RPMI8226 (cell line): ENCODE data around the gene LRRK1.

Source experiments
- DNase-seq: peaks from one replicate; pipeline ENCODE4 v3.0.0-alpha.2; 2015

Gene LRRK1

DNA sequence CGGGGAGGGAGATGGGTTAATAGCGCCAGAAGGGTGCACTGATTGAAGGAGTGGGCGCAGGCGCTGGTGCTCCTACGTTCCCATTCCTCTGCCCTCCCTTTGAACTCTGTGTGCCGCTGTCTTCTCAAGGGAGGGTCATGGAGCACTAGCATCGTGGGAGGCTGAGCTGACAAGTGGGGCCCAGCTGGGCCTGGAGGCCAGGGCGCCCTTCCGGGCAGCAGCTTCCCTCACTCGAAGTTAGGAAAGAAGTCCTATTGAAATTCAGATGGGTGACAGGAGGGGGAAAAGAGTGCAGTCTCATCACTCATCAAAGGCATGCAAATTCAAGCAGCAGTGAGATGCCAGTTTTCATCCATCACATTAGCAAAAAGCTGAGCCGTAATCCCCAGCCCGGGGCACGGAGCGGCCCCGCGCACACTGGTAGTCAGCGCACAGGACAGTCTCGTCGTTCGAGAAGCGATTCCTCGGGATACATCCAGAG is 128.2 kb downstream of the LRRK1 start:
- DNase-seq: no peak

GRCh38 chr15:101048176-101048575 is 129.0 kb downstream of the LRRK1 start:
- no peak for DNase-seq

DNA sequence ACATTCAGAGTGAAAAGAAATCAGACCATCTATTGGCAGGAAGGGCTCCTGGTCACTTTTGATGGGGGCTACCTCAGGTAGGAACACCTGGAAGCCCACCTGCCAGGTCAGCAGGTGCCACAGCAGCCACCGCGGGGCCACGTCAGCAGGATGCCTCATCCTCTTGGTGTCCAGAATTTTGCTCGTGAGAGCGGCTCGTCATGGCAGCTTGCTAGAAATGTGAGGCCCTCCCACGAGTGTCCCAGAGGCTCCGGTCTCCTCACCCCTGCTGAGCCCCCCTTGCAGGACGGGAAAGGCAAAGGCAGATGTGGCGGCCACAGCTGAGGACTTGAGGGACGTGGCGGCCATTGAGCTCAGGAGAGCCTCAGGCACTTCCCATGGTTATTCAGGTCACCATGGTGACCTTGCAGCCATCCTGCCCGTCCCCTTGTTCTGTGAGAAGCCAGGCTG is 129.4 kb downstream of the LRRK1 start:
- no peak for DNase-seq

GRCh38 chr15:101049282-101049681 is 130.1 kb downstream of the LRRK1 start:
- DNase-seq: no peak

GRCh38 chr15:101049856-101050622 is 130.9 kb downstream of the LRRK1 start:
- no peak for DNase-seq

- DNase-seq: no peak
Measured at GRCh38 chr15:101050623-101051290, 131.6 kb downstream of the LRRK1 start.

GRCh38 chr15:101051291-101052030 is 132.3 kb downstream of the LRRK1 start:
- no peak for DNase-seq

- no peak for DNase-seq
Measured at GRCh38 chr15:101052031-101052620, 133.0 kb downstream of the LRRK1 start.

- DNase-seq: no peak
Measured at GRCh38 chr15:101052681-101053121, 133.5 kb downstream of the LRRK1 start.

DNA sequence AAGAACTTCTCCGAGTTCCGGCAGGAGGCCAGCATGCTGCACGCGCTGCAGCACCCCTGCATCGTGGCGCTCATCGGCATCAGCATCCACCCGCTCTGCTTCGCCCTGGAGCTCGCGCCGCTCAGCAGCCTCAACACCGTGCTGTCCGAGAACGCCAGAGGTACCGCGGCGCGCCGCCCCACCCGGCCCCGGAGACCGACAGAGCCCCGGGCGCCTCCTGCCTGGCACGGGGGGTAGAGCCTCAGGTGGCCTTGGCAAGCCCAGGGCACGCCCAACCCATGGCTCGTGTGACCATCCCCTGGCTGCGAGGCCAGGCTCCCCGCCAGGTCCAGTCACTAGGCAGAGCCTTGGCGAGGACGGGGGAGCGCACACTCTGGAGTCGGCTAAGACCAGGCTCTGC is 134.1 kb downstream of the LRRK1 start:
- DNase-seq: no peak

DNA sequence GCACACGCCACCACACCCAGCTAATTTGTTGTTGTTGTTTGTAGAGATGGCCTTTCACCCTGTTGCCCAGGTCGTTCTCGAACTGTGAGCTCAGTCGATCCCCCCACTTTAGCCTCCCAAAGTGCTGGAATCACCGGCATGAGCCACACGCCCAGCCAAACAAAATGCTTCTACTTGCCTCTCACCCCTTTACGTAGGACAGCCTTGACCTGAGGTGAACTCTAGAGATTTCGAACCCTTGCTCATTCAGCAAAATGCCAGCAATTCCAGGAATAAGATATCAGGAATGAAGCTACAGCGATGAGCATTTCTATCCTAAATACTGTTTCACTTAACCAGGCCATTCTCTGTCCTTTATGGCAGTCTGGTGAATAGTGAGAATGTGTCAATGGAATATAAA is 135.0 kb downstream of the LRRK1 start:
- no peak for DNase-seq

GRCh38 chr15:101054991-101055390 is 135.8 kb downstream of the LRRK1 start:
- no peak for DNase-seq

GRCh38 chr15:101055411-101055810 is 136.3 kb downstream of the LRRK1 start:
- no peak for DNase-seq

GRCh38 chr15:101056366-101057334 is 137.5 kb downstream of the LRRK1 start:
- DNase-seq: no peak

DNA sequence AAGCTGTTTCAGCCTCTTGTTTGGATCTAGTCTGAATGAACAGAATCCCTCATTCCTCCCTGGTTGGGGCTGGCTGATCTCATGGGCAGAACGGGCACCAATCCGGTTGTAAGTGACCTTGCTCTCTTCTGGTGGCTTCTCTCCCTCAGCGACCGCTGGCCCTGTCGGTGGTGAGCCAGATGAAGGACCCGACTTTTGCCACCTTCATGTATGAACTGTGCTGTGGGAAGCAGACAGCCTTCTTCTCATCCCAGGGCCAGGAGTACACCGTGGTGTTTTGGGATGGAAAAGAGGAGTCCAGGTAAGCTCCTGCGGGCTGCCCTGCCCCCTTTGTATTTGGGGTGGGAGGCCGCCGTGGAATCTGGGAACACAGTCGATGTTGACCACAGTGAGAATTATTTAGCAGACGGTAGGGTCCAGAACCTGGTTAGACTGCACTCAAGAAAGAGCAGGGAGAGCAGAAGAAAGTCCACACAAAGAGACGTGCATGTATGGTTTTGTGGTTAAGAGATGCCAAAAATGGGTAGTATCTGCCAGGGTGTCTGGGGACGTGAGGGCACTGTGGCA is 138.8 kb downstream of the LRRK1 start:
- no peak for DNase-seq

DNA sequence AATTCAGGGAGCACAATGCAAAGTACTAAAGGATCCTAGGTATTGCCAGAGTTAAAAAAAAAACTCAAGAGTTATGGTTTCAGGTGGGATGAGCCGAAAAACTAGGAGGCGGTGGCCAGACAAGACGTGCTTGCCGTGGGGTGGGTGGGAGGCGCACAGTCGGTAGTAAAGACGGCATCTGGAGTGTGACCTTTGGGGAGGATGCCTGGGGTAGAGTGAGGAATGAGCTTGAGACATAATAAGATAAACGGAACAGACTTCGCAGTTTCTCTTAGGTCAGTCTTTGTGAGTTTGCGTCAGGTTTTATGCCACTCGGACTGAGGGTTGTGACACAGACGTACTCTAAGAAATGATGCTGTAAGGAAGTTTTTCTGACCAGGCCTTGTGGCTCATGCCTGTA is 139.6 kb downstream of the LRRK1 start:
- DNase-seq: no peak

GRCh38 chr15:101059381-101060341 is 140.5 kb downstream of the LRRK1 start:
- no peak for DNase-seq

DNA sequence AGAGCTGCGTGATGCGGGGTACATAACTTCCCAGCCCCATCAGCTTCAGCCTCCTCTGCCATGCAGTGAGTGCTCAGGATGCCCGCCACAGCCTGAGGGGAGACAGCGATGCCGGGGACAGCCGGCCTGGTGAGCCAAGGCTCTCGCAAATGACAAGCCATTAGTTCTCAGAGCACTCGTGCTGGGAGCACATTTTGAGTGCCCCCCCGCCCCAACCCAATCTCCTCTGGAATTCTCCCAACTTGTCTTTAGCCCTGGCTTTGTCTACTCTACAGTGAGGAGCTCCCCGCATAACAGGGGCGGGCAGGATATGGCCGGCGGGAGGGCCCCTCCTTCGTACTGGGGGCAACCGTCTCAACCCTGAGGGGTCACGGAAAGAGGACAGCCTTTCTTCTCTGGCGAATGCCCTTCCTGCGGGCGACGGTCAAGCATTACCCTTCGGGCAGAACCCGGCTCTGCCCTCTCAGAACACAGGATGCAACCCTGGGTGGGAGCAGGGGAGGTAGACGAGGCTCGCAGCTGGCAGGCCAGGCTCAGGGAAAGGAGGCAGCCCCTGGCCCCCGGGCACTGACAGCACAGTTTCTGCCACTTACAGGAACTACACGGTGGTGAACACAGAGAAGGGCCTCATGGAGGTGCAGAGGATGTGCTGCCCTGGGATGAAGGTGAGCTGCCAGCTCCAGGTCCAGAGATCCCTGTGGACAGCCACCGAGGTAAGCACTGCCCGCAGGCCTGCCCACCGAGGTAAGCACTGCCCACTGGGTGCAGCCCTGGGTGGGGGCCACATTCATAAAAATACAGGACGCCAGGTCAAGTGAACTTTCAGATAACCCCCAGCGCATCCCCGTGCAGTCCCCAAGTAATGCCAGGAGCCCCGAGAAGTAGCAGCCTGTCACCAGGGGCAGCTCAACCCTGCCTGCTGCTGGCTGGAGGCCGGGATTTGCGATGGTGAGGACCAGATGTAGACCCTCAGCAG is 141.7 kb downstream of the LRRK1 start:
- no peak for DNase-seq

DNA sequence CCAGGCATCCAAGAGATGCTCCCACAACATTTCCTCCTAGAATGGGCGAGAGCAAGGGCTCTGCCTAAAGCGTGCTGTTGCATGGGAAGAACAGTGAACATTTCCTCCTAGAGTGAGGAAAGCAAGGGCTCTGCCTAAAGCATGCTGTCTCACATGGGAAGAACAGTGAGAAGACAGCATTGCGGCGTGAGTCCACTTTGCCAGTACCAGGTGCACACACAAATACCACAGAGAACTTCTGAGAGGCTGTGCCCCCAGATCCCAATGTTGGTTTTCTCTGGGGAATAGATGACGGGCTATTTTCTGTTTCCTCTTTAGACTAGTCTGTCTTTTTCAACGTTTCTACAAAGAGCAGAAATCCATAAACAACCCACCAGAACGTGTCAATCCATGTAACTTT is 142.9 kb downstream of the LRRK1 start:
- DNase-seq: no peak
